GM23338 (cell line): ENCODE data around the gene TCEANC. TPM values are rescaled to one million over a fixed set of nuclear protein-coding genes. Genes with fewer than 3 reads are reported as not detected.

Source experiments
- ATAC-seq: fragments of 200-7000 bp; cut with Tn5 transposase; 3 replicates; pipeline ENCODE4 v1.9.1; 2020
- DNase-seq: peaks from one replicate; pipeline ENCODE4 v3.0.0-alpha.2; 2015; ENCODE audit warnings: low spot score
- H2AFZ ChIP-seq: fragments of 200-600 bp; sonication (generic); 2 replicates; pipeline ENCODE4 v1.8.0; 2016; ENCODE audit warnings: antibody characterized with exemption, mild to moderate bottlenecking, moderate library complexity
- H3F3A ChIP-seq: fragments of 200-600 bp; sonication (generic); replicated peaks from 2 replicates; pipeline ENCODE4 v1.8.0; 2017; ENCODE audit warnings: antibody characterized with exemption, mixed run types, low read depth
- H3K27ac ChIP-seq: fragments of 200-600 bp; sonication (generic); 2 replicates; pipeline ENCODE4 v1.6.1; 2016; ENCODE audit warnings: low read depth
- H3K27me3 ChIP-seq: fragments of 200-600 bp; sonication (generic); 2 replicates; pipeline ENCODE4 v1.8.0; 2016; ENCODE audit warnings: mild to moderate bottlenecking, mixed run types, moderate library complexity; ENCODE audit not compliant: insufficient read depth
- H3K36me3 ChIP-seq: fragments of 200-600 bp; sonication (generic); 2 replicates; pipeline ENCODE4 v1.8.0; 2016; ENCODE audit warnings: mild to moderate bottlenecking; ENCODE audit not compliant: insufficient read depth
- H3K4me1 ChIP-seq: fragments of 200-600 bp; sonication (generic); 2 replicates; pipeline ENCODE4 v1.8.0; 2016; ENCODE audit warnings: mild to moderate bottlenecking, moderate library complexity; ENCODE audit not compliant: insufficient read depth
- H3K4me2 ChIP-seq: fragments of 200-600 bp; sonication (generic); 2 replicates; pipeline ENCODE4 v1.7.1; 2017; ENCODE audit warnings: mixed run types
- H3K4me3 ChIP-seq: fragments of 200-600 bp; sonication (generic); 2 replicates; pipeline ENCODE4 v1.6.1; 2016; ENCODE audit warnings: mixed run types
- H3K79me2 ChIP-seq: fragments of 200-600 bp; sonication (generic); replicated peaks from 2 replicates; pipeline ENCODE4 v1.8.0; 2017; ENCODE audit warnings: mild to moderate bottlenecking; ENCODE audit not compliant: insufficient read depth
- H3K9me2 ChIP-seq: fragments of 200-600 bp; sonication (generic); 2 replicates; pipeline ENCODE4 v1.8.0; 2017; ENCODE audit not compliant: insufficient read depth
- H4K20me1 ChIP-seq: fragments of 200-600 bp; sonication (generic); replicated peaks from 2 replicates; pipeline ENCODE4 v1.8.0; 2017; ENCODE audit warnings: mild to moderate bottlenecking; ENCODE audit not compliant: insufficient read depth
- H3K27ac Mint-ChIP-seq: 2 replicates; pipeline ENCODE4 v1.8.0; 2020; ENCODE audit warnings: inconsistent platforms, mild to moderate bottlenecking, moderate library complexity, mixed read lengths
- H3K27me3 Mint-ChIP-seq: 3 replicates; pipeline ENCODE4 v1.8.0; 2022; ENCODE audit warnings: low read depth, mild to moderate bottlenecking, moderate library complexity, mixed read lengths, inconsistent platforms; ENCODE audit not compliant: insufficient read depth, poor library complexity
- H3K36me3 Mint-ChIP-seq: 3 replicates; pipeline ENCODE4 v1.8.0; 2021; ENCODE audit warnings: low read depth, mild to moderate bottlenecking, inconsistent platforms, moderate library complexity, mixed read lengths
- H3K4me1 Mint-ChIP-seq: 3 replicates; pipeline ENCODE4 v1.8.0; 2020; ENCODE audit warnings: mild to moderate bottlenecking, inconsistent platforms, mixed read lengths
- H3K4me3 Mint-ChIP-seq: 3 replicates; pipeline ENCODE4 v1.8.0; 2021; ENCODE audit warnings: moderate library complexity, mild to moderate bottlenecking, inconsistent platforms, mixed read lengths
- H3K9me3 Mint-ChIP-seq: 3 replicates; pipeline ENCODE4 v1.8.0; 2020; ENCODE audit warnings: moderate library complexity, mild to moderate bottlenecking, inconsistent platforms, mixed read lengths
- EZH2 ChIP-seq: fragments of 200-600 bp; sonication (generic); IDR thresholded peaks from one replicate; pipeline ENCODE4 v1.8.0; 2017; ENCODE audit warnings: antibody characterized with exemption, mild to moderate bottlenecking, low read depth; ENCODE audit not compliant: unreplicated experiment
- EZH2phosphoT487 ChIP-seq: fragments of 200-600 bp; sonication (generic); IDR thresholded peaks from one replicate; pipeline ENCODE4 v1.8.1; 2018; ENCODE audit warnings: antibody characterized with exemption; ENCODE audit not compliant: unreplicated experiment
- JUNB ChIP-seq: IDR thresholded peaks from one replicate; pipeline ENCODE4 v1.6.1; 2016; ENCODE audit warnings: antibody characterized with exemption; ENCODE audit not compliant: unreplicated experiment
- NANOG ChIP-seq: IDR thresholded peaks from 2 replicates; pipeline ENCODE4 v1.6.1; 2016; ENCODE audit warnings: antibody characterized with exemption, borderline replicate concordance
- POLR2AphosphoS5 ChIP-seq: IDR thresholded peaks from 2 replicates; pipeline ENCODE4 v1.6.1; 2016; ENCODE audit warnings: antibody characterized with exemption, low read depth
- ZNF114 ChIP-seq: fragments of 250-450 bp; sonication (Bioruptor Pico); IDR thresholded peaks from 2 replicates; pipeline ENCODE4 v1.5.0; 2020; ENCODE audit warnings: mild to moderate bottlenecking, moderate library complexity
- ZNF331 ChIP-seq: fragments of 250-450 bp; sonication (Bioruptor Pico); IDR thresholded peaks from 2 replicates; pipeline ENCODE4 v1.5.0; 2020; ENCODE audit warnings: low read depth, mild to moderate bottlenecking, moderate library complexity
- polyA plus RNA-seq: library from polyadenylated mRNA; unstranded; fragments of >200 nt; fragmentation: Nextera tagmentation; extraction: Ambion mirVana; gene quantifications from 2 replicates; pipeline ENCODE4 v1.2.1, GENCODE V29; 2016
- total RNA-seq: library from RNA; depleted of rRNA; stranded (reverse); fragments of >200 nt; shearing (Covaris generic); gene quantifications from 2 replicates; pipeline ENCODE4 v1.2.3, GENCODE V29; 2014
- TF ChIP-seq, protein P1 (sequence below): fragments of 250-450 bp; sonication (Bioruptor Pico); IDR thresholded peaks from 2 replicates; pipeline ENCODE4 v1.5.0; 2020; ENCODE audit warnings: mild to moderate bottlenecking, moderate library complexity
- TF ChIP-seq, protein P2 (sequence below): IDR thresholded peaks from one replicate; pipeline ENCODE4 v1.6.1; 2018; ENCODE audit warnings: antibody characterized with exemption; ENCODE audit not compliant: unreplicated experiment
- TF ChIP-seq, protein P3 (sequence below): IDR thresholded peaks from 2 replicates; pipeline ENCODE4 v1.6.1; 2016; ENCODE audit warnings: antibody characterized with exemption

TCEANC gene
- total and polyA plus RNA-seq, 2 experiments from 2014 or later = 1.2 to 2.5 TPM

DNA sequence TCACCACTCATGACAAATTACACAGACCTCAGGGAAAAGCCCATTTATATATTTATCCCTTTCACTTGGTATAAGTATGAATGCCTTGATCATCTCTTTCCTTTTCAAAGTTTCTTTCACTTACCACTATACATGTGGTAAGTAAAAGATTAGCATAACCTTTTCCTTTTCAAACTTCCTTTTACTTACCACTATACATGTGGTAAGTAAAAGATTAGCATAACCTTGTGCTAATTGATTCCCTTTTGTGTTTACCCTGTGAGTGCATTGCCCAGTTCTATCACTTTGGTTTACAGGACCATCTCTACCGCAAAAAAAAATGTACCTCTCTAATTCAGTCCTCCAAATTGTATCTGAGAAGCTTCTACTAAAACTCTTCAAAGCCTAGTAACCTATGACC, 32.7 kb upstream of the TCEANC start:
- 0 out of 2 replicates have a peak, but pooled peaks cover 5% of the 10 kb centered on the region for H3K9me2 ChIP-seq
- H3K36me3 ChIP-seq = no peaks in the 10 kb centered on the region
- H3K4me3 Mint-ChIP-seq = no peak overlapping the region
- H3K36me3 Mint-ChIP-seq = peaks cover 9% of the 10 kb centered on the region; the same call in 2 of the 3 replicates
- H3K4me1 ChIP-seq = no peaks in the 10 kb centered on the region
- peak; percentile 32 for DNase-seq
- H3K4me2 ChIP-seq = peak overlapping the region; percentile 58; the same call in 1 of the 2 replicates
- peak; percentile 62; the same call in 1 of the 2 replicates for TF ChIP-seq NANOG
- no peak for TF ChIP-seq ZNF114
- H3F3A ChIP-seq = no peaks in the 10 kb centered on the region
- no peaks in the 10 kb centered on the region for H4K20me1 ChIP-seq
- H3K27me3 ChIP-seq = no peaks in the 10 kb centered on the region
- H3K27ac ChIP-seq = peak overlapping the region; percentile 71
- ATAC-seq = peak; percentile 90
- H3K4me1 Mint-ChIP-seq = peaks cover 14% of the 10 kb centered on the region
- no peaks in the 10 kb centered on the region for H3K79me2 ChIP-seq
- no peak overlapping the region for H3K4me3 ChIP-seq
- H3K27me3 Mint-ChIP-seq = no peaks in the 10 kb centered on the region
- peak overlapping the region; percentile 88 for H3K27ac Mint-ChIP-seq
- H2AFZ ChIP-seq = no peak overlapping the region
- peaks cover 9% of the 10 kb centered on the region; the same call in 2 of the 3 replicates for H3K9me3 Mint-ChIP-seq

DNA sequence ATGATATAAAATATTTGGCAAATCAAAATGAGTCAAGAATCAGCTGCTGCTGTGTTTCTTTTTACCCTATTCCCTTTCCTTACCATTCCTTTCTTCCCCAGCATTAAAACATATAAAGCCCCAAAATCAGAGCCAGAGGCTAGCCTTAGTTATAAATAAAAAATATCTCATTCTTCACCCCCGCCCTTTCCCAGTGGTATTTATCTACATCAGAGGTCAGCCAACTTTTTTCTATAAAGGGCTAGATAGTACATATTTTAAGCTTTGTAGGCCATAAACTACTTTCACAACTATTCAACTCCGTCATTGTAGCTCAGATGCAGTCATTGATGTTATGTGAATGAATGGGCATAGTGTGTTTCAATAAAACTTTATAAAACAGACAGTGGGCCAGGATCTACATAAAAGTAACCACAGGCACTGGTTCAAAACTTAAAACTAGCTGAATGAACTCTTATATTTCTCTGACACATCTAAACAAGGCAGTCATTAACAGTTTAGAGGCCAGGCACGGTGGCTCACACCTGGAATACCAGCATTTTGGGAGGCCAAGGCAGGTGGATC, 30.5 kb upstream of the TCEANC start:
- Mint-ChIP-seq H3K4me3 (no peak overlapping the region), H3K27ac (no peak overlapping the region), H3K4me1 (peaks cover 14% of the 10 kb centered on the region), H3K9me3 (peaks cover 9% of the 10 kb centered on the region; the same call in 2 of the 3 replicates), H3K36me3 (peaks cover 9% of the 10 kb centered on the region; the same call in 2 of the 3 replicates), H3K27me3 (no peaks in the 10 kb centered on the region)
- H3K4me2 ChIP-seq = no peak overlapping the region
- ATAC-seq = no peak
- no peaks in the 10 kb centered on the region for H3F3A ChIP-seq
- H3K79me2 ChIP-seq = no peaks in the 10 kb centered on the region
- no peak for DNase-seq
- H3K4me1 ChIP-seq = no peaks in the 10 kb centered on the region
- H3K27me3 ChIP-seq = no peaks in the 10 kb centered on the region
- H3K4me3 ChIP-seq = no peak overlapping the region
- no peak overlapping the region for H2AFZ ChIP-seq
- H3K36me3 ChIP-seq = no peaks in the 10 kb centered on the region
- no peaks in the 10 kb centered on the region for H4K20me1 ChIP-seq
- no peak overlapping the region for H3K27ac ChIP-seq
- 0 out of 2 replicates have a peak, but pooled peaks cover 5% of the 10 kb centered on the region for H3K9me2 ChIP-seq
- TF ChIP-seq POLR2AphosphoS5 (no peak), EZH2 (no peak), JUNB (no peak), ZNF331 (no peak), NANOG (no peak), EZH2phosphoT487 (no peak)
- TF ChIP-seq, protein P1, sequence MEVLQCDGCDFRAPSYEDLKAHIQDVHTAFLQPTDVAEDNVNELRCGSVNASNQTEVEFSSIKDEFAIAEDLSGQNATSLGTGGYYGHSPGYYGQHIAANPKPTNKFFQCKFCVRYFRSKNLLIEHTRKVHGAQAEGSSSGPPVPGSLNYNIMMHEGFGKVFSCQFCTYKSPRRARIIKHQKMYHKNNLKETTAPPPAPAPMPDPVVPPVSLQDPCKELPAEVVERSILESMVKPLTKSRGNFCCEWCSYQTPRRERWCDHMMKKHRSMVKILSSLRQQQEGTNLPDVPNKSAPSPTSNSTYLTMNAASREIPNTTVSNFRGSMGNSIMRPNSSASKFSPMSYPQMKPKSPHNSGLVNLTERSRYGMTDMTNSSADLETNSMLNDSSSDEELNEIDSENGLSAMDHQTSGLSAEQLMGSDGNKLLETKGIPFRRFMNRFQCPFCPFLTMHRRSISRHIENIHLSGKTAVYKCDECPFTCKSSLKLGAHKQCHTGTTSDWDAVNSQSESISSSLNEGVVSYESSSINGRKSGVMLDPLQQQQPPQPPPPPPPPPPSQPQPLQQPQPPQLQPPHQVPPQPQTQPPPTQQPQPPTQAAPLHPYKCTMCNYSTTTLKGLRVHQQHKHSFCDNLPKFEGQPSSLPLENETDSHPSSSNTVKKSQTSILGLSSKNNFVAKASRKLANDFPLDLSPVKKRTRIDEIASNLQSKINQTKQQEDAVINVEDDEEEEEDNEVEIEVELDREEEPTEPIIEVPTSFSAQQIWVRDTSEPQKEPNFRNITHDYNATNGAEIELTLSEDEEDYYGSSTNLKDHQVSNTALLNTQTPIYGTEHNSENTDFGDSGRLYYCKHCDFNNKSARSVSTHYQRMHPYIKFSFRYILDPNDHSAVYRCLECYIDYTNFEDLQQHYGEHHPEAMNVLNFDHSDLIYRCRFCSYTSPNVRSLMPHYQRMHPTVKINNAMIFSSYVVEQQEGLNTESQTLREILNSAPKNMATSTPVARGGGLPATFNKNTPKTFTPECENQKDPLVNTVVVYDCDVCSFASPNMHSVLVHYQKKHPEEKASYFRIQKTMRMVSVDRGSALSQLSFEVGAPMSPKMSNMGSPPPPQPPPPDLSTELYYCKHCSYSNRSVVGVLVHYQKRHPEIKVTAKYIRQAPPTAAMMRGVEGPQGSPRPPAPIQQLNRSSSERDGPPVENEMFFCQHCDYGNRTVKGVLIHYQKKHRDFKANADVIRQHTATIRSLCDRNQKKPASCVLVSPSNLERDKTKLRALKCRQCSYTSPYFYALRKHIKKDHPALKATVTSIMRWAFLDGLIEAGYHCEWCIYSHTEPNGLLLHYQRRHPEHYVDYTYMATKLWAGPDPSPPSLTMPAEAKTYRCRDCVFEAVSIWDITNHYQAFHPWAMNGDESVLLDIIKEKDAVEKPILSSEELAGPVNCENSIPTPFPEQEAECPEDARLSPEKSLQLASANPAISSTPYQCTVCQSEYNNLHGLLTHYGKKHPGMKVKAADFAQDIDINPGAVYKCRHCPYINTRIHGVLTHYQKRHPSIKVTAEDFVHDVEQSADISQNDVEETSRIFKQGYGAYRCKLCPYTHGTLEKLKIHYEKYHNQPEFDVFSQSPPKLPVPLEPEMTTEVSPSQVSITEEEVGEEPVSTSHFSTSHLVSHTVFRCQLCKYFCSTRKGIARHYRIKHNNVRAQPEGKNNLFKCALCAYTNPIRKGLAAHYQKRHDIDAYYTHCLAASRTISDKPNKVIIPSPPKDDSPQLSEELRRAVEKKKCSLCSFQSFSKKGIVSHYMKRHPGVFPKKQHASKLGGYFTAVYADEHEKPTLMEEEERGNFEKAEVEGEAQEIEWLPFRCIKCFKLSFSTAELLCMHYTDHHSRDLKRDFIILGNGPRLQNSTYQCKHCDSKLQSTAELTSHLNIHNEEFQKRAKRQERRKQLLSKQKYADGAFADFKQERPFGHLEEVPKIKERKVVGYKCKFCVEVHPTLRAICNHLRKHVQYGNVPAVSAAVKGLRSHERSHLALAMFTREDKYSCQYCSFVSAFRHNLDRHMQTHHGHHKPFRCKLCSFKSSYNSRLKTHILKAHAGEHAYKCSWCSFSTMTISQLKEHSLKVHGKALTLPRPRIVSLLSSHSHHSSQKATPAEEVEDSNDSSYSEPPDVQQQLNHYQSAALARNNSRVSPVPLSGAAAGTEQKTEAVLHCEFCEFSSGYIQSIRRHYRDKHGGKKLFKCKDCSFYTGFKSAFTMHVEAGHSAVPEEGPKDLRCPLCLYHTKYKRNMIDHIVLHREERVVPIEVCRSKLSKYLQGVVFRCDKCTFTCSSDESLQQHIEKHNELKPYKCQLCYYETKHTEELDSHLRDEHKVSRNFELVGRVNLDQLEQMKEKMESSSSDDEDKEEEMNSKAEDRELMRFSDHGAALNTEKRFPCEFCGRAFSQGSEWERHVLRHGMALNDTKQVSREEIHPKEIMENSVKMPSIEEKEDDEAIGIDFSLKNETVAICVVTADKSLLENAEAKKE (CRISPR knock-in tag) = no peak
- TF ChIP-seq, protein P2, sequence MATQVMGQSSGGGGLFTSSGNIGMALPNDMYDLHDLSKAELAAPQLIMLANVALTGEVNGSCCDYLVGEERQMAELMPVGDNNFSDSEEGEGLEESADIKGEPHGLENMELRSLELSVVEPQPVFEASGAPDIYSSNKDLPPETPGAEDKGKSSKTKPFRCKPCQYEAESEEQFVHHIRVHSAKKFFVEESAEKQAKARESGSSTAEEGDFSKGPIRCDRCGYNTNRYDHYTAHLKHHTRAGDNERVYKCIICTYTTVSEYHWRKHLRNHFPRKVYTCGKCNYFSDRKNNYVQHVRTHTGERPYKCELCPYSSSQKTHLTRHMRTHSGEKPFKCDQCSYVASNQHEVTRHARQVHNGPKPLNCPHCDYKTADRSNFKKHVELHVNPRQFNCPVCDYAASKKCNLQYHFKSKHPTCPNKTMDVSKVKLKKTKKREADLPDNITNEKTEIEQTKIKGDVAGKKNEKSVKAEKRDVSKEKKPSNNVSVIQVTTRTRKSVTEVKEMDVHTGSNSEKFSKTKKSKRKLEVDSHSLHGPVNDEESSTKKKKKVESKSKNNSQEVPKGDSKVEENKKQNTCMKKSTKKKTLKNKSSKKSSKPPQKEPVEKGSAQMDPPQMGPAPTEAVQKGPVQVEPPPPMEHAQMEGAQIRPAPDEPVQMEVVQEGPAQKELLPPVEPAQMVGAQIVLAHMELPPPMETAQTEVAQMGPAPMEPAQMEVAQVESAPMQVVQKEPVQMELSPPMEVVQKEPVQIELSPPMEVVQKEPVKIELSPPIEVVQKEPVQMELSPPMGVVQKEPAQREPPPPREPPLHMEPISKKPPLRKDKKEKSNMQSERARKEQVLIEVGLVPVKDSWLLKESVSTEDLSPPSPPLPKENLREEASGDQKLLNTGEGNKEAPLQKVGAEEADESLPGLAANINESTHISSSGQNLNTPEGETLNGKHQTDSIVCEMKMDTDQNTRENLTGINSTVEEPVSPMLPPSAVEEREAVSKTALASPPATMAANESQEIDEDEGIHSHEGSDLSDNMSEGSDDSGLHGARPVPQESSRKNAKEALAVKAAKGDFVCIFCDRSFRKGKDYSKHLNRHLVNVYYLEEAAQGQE = no peak
- TF ChIP-seq, protein P3, sequence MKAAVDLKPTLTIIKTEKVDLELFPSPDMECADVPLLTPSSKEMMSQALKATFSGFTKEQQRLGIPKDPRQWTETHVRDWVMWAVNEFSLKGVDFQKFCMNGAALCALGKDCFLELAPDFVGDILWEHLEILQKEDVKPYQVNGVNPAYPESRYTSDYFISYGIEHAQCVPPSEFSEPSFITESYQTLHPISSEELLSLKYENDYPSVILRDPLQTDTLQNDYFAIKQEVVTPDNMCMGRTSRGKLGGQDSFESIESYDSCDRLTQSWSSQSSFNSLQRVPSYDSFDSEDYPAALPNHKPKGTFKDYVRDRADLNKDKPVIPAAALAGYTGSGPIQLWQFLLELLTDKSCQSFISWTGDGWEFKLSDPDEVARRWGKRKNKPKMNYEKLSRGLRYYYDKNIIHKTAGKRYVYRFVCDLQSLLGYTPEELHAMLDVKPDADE = no peak
